Measurements from ENCODE around the gene CYP4F2. TPM values are rescaled to one million over a fixed set of nuclear protein-coding genes. Genes with fewer than 3 reads are reported as not detected.
"Not testable (repeated sequence)": the region's sequence is repeated elsewhere in the genome, so short reads cannot be mapped to it uniquely, and the experiment has no call there.

The CYP4F2 gene
- total RNA-seq, 1 donor: not detected

DNA sequence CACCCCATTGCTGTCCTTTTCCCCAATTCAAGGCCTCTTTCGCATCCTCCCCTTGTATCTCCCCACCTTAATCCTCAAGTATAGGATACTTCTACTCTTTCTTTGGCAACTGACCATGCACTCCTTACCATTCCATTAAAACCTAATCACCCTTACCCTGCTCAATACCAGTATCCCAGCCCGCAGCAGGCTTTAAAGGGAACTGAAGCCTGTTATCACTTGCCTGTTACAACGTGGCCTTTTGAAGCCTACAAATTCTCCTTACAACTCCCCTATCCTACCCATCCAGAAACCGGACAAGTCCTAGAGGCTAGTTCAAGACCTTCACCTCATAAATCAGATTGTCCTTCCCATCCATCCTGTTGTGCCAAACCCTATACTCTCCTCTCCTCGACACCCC lies 66.2 kb downstream of the CYP4F2 start:
- Histone ChIP-seq H3K9me3 (ENCODE audit: low read depth, low read length) (no peaks in the 10 kb centered on the region), H3K4me3 (ENCODE audit: insufficient read depth, low read length) (no peak overlapping the region), H3K36me3 (ENCODE audit: insufficient read depth, low read length) (no peaks in the 10 kb centered on the region), H2AFZ (ENCODE audit: low read length) (no peak overlapping the region), H3K4me2 (ENCODE audit: insufficient read depth, low read length) (no peak overlapping the region), H4K20me1 (ENCODE audit: insufficient read depth, low read length) (no peaks in the 10 kb centered on the region), H3K27ac (ENCODE audit: low read depth, low read length) (no peak overlapping the region), H3K27me3 (ENCODE audit: insufficient read depth, low read length) (no peaks in the 10 kb centered on the region), H3K79me2 (ENCODE audit: insufficient read depth, low read length) (no peaks in the 10 kb centered on the region), H3K4me1 (ENCODE audit: insufficient read depth, low read length) (no peaks in the 10 kb centered on the region)
- TF ChIP-seq, protein P1, sequence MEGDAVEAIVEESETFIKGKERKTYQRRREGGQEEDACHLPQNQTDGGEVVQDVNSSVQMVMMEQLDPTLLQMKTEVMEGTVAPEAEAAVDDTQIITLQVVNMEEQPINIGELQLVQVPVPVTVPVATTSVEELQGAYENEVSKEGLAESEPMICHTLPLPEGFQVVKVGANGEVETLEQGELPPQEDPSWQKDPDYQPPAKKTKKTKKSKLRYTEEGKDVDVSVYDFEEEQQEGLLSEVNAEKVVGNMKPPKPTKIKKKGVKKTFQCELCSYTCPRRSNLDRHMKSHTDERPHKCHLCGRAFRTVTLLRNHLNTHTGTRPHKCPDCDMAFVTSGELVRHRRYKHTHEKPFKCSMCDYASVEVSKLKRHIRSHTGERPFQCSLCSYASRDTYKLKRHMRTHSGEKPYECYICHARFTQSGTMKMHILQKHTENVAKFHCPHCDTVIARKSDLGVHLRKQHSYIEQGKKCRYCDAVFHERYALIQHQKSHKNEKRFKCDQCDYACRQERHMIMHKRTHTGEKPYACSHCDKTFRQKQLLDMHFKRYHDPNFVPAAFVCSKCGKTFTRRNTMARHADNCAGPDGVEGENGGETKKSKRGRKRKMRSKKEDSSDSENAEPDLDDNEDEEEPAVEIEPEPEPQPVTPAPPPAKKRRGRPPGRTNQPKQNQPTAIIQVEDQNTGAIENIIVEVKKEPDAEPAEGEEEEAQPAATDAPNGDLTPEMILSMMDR (IDR thresholded peaks at IDR 0.05; ENCODE audit: extremely low read depth, low read depth, low read length): no peak
- DNase-seq (ENCODE audit: insufficient read length, low spot score, missing footprints): no peak

DNA sequence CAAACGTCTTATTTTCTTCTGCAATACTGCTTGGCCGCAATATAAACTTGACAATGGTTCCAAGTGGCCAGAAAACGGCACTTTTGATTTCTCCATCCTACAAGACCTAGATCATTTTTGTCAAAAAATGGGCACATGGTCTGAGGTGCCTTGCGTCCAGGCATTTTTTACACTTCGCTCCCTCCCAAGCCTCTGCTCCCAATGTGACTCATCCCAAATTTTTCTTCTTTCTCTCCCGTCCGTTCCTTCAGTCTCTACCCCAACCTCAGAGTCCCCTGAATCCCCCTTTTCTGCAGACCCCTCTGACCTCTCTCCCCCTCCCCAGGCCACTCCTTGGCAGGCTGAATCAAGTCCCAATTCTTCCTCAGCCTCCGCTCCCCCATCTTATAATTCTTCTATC lies 68.1 kb downstream of the CYP4F2 start:
- Histone ChIP-seq H3K4me2 (ENCODE audit: insufficient read depth, low read length) (no peak overlapping the region), H3K9me3 (ENCODE audit: low read depth, low read length) (no peaks in the 10 kb centered on the region), H3K36me3 (ENCODE audit: insufficient read depth, low read length) (no peaks in the 10 kb centered on the region), H2AFZ (ENCODE audit: low read length) (no peak overlapping the region), H4K20me1 (ENCODE audit: insufficient read depth, low read length) (no peaks in the 10 kb centered on the region), H3K27me3 (ENCODE audit: insufficient read depth, low read length) (no peaks in the 10 kb centered on the region), H3K27ac (ENCODE audit: low read depth, low read length) (no peak overlapping the region), H3K4me3 (ENCODE audit: insufficient read depth, low read length) (no peak overlapping the region), H3K79me2 (ENCODE audit: insufficient read depth, low read length) (no peaks in the 10 kb centered on the region), H3K4me1 (ENCODE audit: insufficient read depth, low read length) (no peaks in the 10 kb centered on the region)
- TF ChIP-seq, protein P1 (IDR thresholded peaks at IDR 0.05; ENCODE audit: extremely low read depth, low read depth, low read length): no peak
- DNase-seq (ENCODE audit: insufficient read length, low spot score, missing footprints): no peak

- no peak for DNase-seq (ENCODE audit: insufficient read length, low spot score, missing footprints)
- Histone ChIP-seq H3K4me3 (ENCODE audit: insufficient read depth, low read length) (no peak overlapping the region), H3K27ac (ENCODE audit: low read depth, low read length) (no peak overlapping the region), H4K20me1 (ENCODE audit: insufficient read depth, low read length) (no peaks in the 10 kb centered on the region), H3K79me2 (ENCODE audit: insufficient read depth, low read length) (no peaks in the 10 kb centered on the region), H3K9me3 (ENCODE audit: low read depth, low read length) (no peaks in the 10 kb centered on the region), H3K36me3 (ENCODE audit: insufficient read depth, low read length) (no peaks in the 10 kb centered on the region), H3K27me3 (ENCODE audit: insufficient read depth, low read length) (no peaks in the 10 kb centered on the region), H3K4me1 (ENCODE audit: insufficient read depth, low read length) (no peaks in the 10 kb centered on the region), H2AFZ (ENCODE audit: low read length) (no peak overlapping the region), H3K4me2 (ENCODE audit: insufficient read depth, low read length) (no peak overlapping the region)
- TF ChIP-seq, protein P1 (IDR thresholded peaks at IDR 0.05; ENCODE audit: extremely low read depth, low read depth, low read length): no peak
Observed at GRCh38 chr19:15829306-15829698, 68.6 kb downstream of the CYP4F2 start.

DNA sequence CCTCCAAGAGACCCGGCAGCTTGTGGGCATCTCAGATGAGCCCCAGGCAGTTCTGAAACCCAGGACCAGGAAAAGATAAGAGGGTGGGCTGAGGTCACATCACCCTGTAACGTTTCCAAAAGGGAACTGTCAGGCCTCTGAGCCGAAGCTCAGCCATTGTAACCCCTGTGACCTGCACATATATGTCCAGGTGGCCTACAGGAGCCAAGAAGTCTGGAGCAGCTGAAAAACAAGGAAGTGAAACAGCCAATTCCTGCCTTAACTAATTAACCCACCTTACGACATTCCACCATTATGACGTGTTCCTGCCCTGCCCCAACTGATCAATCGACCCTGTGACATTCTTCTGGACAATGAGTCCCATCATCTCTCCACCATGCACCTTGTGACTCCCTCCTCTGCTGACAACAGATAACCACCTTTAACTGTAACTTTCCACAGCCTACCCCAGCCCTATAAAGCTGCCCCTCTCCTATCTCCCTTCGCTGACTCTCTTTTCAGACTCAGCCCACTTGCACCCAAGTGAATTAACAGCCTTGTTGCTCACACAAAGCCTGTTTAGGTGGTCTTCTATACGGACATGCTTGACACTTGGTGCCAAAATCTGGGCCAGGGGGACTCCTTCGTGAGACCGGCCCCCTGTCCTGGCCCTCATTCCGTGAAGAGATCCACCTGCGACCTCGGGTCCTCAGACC lies 69.1 kb downstream of the CYP4F2 start:
- not testable (repeated sequence) for H2AFZ ChIP-seq (ENCODE audit: low read length)

More for the DNA sequence above, 69.1 kb downstream of the CYP4F2 start:
- not testable (repeated sequence) for DNase-seq (ENCODE audit: insufficient read length, low spot score, missing footprints); H3K27ac ChIP-seq (ENCODE audit: low read depth, low read length); H3K9me3 ChIP-seq (ENCODE audit: low read depth, low read length); H3K27me3 ChIP-seq (ENCODE audit: insufficient read depth, low read length); H3K4me1 ChIP-seq (ENCODE audit: insufficient read depth, low read length); H3K4me3 ChIP-seq (ENCODE audit: insufficient read depth, low read length); H3K36me3 ChIP-seq (ENCODE audit: insufficient read depth, low read length); H3K79me2 ChIP-seq (ENCODE audit: insufficient read depth, low read length); H3K4me2 ChIP-seq (ENCODE audit: insufficient read depth, low read length); H4K20me1 ChIP-seq (ENCODE audit: insufficient read depth, low read length)
